Mammary epithelial cell (primary cell): Measurements from ENCODE around the gene PDE11A.

ENCODE experiments used
- EZH2 ChIP-seq: IDR thresholded peaks from 2 replicates; pipeline ENCODE4 v1.6.1; 2012; ENCODE audit warnings: low read length, inconsistent platforms, borderline replicate concordance
- TF ChIP-seq, protein P1 (sequence below), 2 donors: IDR thresholded peaks in 1 of 2; conservative IDR thresholded peaks in 1 of 2; 2 replicates each; pipeline ENCODE4 v1.5.1; 2011 to 2012; ENCODE audit warnings: inconsistent platforms in 2 of 2, low read length in 2 of 2, mild to moderate bottlenecking in 2 of 2, control low read depth in 1 of 2, low read depth in 1 of 2; ENCODE audit not compliant: insufficient read depth in 1 of 2; ENCODE audit errors: extremely low read depth in 1 of 2

- TF ChIP-seq EZH2 = no peak
- TF ChIP-seq, protein P1, sequence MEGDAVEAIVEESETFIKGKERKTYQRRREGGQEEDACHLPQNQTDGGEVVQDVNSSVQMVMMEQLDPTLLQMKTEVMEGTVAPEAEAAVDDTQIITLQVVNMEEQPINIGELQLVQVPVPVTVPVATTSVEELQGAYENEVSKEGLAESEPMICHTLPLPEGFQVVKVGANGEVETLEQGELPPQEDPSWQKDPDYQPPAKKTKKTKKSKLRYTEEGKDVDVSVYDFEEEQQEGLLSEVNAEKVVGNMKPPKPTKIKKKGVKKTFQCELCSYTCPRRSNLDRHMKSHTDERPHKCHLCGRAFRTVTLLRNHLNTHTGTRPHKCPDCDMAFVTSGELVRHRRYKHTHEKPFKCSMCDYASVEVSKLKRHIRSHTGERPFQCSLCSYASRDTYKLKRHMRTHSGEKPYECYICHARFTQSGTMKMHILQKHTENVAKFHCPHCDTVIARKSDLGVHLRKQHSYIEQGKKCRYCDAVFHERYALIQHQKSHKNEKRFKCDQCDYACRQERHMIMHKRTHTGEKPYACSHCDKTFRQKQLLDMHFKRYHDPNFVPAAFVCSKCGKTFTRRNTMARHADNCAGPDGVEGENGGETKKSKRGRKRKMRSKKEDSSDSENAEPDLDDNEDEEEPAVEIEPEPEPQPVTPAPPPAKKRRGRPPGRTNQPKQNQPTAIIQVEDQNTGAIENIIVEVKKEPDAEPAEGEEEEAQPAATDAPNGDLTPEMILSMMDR (conservative IDR thresholded peaks at IDR 0.05 in 1 of 2, IDR thresholded peaks at IDR 0.05 in 1 of 2; ENCODE audit: extremely low read depth in 1 of 2, insufficient read depth in 1 of 2, low read depth in 1 of 2, low read length in 2 of 2) = no peak
Observed at GRCh38 chr2:178059111-178059510, 13.5 kb downstream of the PDE11A start.
